ENCODE measurements around the gene ARPC4.

DNA sequence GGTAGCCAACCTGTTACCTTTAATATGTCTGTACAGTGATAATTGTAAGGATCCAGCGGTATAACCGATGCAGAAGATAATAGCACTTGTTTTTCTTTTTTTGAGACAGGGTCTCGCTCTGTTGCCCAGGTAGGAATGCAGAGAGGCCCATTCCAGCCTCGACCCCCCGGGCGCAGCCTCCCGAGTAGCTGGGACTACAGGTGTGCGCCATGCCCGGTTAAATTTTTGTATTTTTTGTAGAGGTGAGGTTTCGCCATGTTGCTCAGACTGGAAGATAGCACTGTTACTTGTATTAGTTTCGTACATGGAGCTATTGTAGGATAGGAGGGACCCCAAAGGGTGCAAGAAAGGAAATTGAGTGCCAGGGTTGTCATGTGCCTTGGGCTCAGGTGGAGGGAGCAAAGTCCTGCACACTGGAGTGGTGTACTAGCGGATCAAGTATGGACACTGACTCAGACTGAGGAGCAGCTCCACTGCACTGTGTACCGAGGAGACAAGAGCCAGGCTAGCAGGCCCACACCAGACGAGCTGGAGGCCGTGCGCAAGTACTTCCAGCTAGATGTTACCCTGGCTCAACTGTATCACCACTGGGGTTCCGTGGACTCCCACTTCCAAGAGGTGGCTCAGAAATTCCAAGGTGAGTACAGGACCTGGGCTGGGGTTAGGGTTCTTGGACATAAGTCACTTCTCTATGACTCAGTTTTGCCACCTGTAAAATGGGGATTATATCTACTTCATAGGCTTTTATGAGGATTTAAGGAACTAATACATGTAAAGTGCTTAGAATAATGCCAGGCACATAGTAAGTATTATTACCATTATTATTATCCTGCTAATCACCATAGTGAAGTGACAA is 42.1 kb upstream of the ARPC4 start:
- TF ChIP-seq, protein P1, sequence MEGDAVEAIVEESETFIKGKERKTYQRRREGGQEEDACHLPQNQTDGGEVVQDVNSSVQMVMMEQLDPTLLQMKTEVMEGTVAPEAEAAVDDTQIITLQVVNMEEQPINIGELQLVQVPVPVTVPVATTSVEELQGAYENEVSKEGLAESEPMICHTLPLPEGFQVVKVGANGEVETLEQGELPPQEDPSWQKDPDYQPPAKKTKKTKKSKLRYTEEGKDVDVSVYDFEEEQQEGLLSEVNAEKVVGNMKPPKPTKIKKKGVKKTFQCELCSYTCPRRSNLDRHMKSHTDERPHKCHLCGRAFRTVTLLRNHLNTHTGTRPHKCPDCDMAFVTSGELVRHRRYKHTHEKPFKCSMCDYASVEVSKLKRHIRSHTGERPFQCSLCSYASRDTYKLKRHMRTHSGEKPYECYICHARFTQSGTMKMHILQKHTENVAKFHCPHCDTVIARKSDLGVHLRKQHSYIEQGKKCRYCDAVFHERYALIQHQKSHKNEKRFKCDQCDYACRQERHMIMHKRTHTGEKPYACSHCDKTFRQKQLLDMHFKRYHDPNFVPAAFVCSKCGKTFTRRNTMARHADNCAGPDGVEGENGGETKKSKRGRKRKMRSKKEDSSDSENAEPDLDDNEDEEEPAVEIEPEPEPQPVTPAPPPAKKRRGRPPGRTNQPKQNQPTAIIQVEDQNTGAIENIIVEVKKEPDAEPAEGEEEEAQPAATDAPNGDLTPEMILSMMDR (IDR thresholded peaks at IDR 0.05; ENCODE audit: low read length) = no peak
- no peak for TF ChIP-seq EZH2 (IDR thresholded peaks at IDR 0.05; ENCODE audit: borderline replicate concordance, low read length)
